Thoracic aorta (tissue), 2 donors: ENCODE data around the gene ZFP69B. TPM values are rescaled to one million over a fixed set of nuclear protein-coding genes. Genes with fewer than 3 reads are reported as not detected.

Experiments
- ATAC-seq: fragments of 150-250 bp; one replicate; pipeline ENCODE4 v1.8.0; 2017; ENCODE audit warnings: low read depth; ENCODE audit not compliant: insufficient number of reproducible peaks, low FRiP score
- DNase-seq: peaks from one replicate; pipeline ENCODE4 v3.0.0-alpha.2; 2020; ENCODE audit warnings: low spot score
- H3K27ac ChIP-seq, 2 donors: fragments of 200-600 bp; sonication (generic); 1 replicate in 1 of 2; 2 replicates in 1 of 2; pipeline ENCODE4 v1.5.1; 2016; ENCODE audit warnings: mild to moderate bottlenecking in 2 of 2, moderate library complexity in 2 of 2
- H3K27me3 ChIP-seq: fragments of 200-600 bp; sonication (generic); replicated peaks from 2 replicates; pipeline ENCODE4 v1.6.0; 2016; ENCODE audit warnings: mild to moderate bottlenecking; ENCODE audit not compliant: insufficient read depth
- H3K36me3 ChIP-seq: fragments of 200-600 bp; sonication (generic); one replicate; pipeline ENCODE4 v1.5.1; 2016
- H3K4me1 ChIP-seq, 2 donors: fragments of 200-600 bp; sonication (generic); 1 replicate in 1 of 2; 2 replicates in 1 of 2; pipeline versions ENCODE4 v1.5.1 to v1.6.0; 2016; ENCODE audit warnings: low read depth in 2 of 2, mild to moderate bottlenecking in 1 of 2; ENCODE audit not compliant: control insufficient read depth in 1 of 2
- H3K4me3 ChIP-seq: fragments of 200-600 bp; sonication (generic); 2 replicates; pipeline ENCODE4 v1.5.1; 2016; ENCODE audit warnings: mild to moderate bottlenecking
- H3K9me3 ChIP-seq: fragments of 200-600 bp; sonication (generic); 2 replicates; pipeline ENCODE4 v1.5.1; 2016
- CTCF ChIP-seq: fragments of 200-600 bp; sonication (generic); IDR thresholded peaks from one replicate; pipeline ENCODE4 v1.5.1; 2019; ENCODE audit warnings: antibody characterized with exemption
- total RNA-seq, 2 donors: library from RNA; depleted of rRNA; stranded (reverse); fragments of >200 nt; gene quantifications; one replicate each; pipeline versions ENCODE4 v1.1.0 to v1.2.3, GENCODE V29; 2016

ZFP69B gene
- total RNA-seq, 2 donors from 2014 or later, result 0.71 to 0.95 TPM

DNA sequence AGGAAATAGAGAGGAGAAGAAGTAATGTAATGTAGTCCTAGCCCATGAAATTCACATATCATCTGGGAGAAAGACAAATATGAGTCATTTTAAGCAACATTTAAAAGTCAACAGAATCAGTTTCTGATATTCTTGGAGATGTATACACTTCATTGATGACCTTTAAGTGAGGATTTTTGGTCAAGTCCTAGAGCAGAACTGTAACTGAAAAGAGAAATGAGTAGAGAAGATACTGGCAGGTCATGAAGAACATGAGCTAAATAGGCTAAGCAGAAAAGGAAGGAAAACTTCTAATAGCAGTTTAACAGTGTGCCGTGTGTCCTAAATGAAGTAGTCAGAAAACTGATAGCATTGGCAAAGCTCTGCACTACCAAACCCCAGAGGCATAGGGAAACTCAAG lies 4.6 kb downstream of the ZFP69B start:
- H3K27me3 ChIP-seq, result no peaks in the 10 kb centered on the region
- no peak overlapping the region for H3K27ac ChIP-seq
- peaks cover 28% of the 10 kb centered on the region for H3K9me3 ChIP-seq
- TF ChIP-seq CTCF, result no peak
- H3K36me3 ChIP-seq, result peaks cover 25% of the 10 kb centered on the region
- no peak overlapping the region for H3K4me3 ChIP-seq
- ATAC-seq, result no peak
- DNase-seq, result no peak
- H3K4me1 ChIP-seq, result peaks cover 0 to 9% of the 10 kb centered on the region in 2 donors

- no peak for TF ChIP-seq CTCF
- H3K4me3 ChIP-seq, result no peak overlapping the region
- DNase-seq (no peak), ATAC-seq (no peak)
- no peaks in the 10 kb centered on the region for H3K27me3 ChIP-seq
- no peaks in the 10 kb centered on the region for H3K4me1 ChIP-seq
- H3K27ac ChIP-seq, result no peak overlapping the region
- H3K9me3 ChIP-seq, result peaks cover 90% of the 10 kb centered on the region
- peaks cover 12% of the 10 kb centered on the region for H3K36me3 ChIP-seq
Measured at GRCh38 chr1:40462956-40463590, 12.8 kb downstream of the ZFP69B start.

GRCh38 chr1:40469327-40469726 lies 19.1 kb downstream of the ZFP69B start:
- Histone ChIP-seq H3K27me3 (no peaks in the 10 kb centered on the region), H3K9me3 (peaks cover 40% of the 10 kb centered on the region), H3K4me3 (no peak overlapping the region), H3K36me3 (no peaks in the 10 kb centered on the region), H3K4me1 (no peaks in the 10 kb centered on the region), H3K27ac (no peak overlapping the region)
- no peak for TF ChIP-seq CTCF
- DNase-seq (no peak), ATAC-seq (no peak)

- Histone ChIP-seq H3K4me3 (no peak overlapping the region), H3K27ac (no peak overlapping the region), H3K27me3 (no peaks in the 10 kb centered on the region), H3K9me3 (peaks cover 6% of the 10 kb centered on the region), H3K4me1 (peaks cover 0 to 13% of the 10 kb centered on the region in 2 donors), H3K36me3 (no peaks in the 10 kb centered on the region)
- DNase-seq (no peak), ATAC-seq (no peak)
- no peak for TF ChIP-seq CTCF
Measured at GRCh38 chr1:40475268-40475667, 25.0 kb downstream of the ZFP69B start.

DNA sequence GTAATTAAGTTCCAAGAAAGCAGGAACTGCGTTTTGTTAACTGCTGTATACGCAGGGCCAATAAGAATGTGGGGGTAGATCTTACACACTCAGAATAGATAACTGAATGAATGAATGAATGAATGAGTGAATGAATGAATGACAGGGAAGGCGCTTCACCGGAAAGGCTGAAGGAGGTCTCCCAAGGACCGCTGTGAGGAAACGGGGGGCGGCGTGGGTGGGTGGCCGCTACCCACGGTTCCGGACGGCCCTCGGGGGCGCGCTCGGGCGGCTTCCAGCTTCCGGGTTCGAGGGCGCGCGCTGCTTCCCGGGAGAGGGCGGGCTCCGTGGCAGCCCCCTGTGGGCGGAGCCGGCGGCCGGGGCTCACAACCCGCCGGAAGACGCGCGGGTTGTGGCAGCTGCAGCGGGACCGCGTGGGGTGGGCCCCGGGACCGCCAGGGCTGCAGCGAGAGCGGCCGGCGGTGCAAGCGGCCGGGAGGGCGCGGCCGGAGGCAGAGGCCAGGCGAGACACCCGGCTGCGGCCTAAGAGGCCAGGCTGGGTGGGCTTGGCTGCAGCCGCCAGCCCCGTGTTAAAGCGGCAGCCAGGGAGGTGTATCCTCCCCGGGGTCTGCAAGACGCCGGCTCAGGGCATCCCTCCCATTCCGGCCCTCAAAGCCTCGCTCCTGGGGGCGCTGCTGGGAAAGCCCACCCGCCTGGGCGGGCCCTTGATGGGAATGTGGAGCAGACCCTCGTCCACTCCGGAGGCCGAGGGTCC lies 26.8 kb downstream of the ZFP69B start, which contains the start of gene ZFP69:
ZFP69 (plus strand) TSS at position 367 of the 754 bp plus-strand sequence. CDS start 2,072 bp downstream, outside the sequence.
- peaks cover 6% of the 10 kb centered on the region for H3K9me3 ChIP-seq
- ATAC-seq (no peak), DNase-seq (peak; percentile 14)
- H3K36me3 ChIP-seq, result peaks cover 4% of the 10 kb centered on the region
- H3K27ac ChIP-seq, result peak within 1 kb of the TSS; percentile 53 to 61
- TF ChIP-seq CTCF, result no peak
- peaks cover 0 to 13% of the 10 kb centered on the region in 2 donors for H3K4me1 ChIP-seq
- H3K27me3 ChIP-seq, result no peaks in the 10 kb centered on the region
- peak within 1 kb of the TSS; percentile 82 for H3K4me3 ChIP-seq
